HG03378 (cell line): ENCODE measurements around the gene EIPR1.
A peak's percentile ranks its signal among the peaks of the same experiment; 100 is the strongest.
"Not testable (repeated sequence)": the region's sequence is repeated elsewhere in the genome, so short reads cannot be mapped to it uniquely, and the experiment has no call there.

ENCODE experiments used
- ATAC-seq: cut with Tn5 transposase; IDR thresholded peaks from one replicate; pipeline ENCODE4 v1.9.1; 2021; ENCODE audit warnings: mild to moderate bottlenecking, moderate library complexity; ENCODE audit not compliant: unreplicated experiment

Gene EIPR1

DNA sequence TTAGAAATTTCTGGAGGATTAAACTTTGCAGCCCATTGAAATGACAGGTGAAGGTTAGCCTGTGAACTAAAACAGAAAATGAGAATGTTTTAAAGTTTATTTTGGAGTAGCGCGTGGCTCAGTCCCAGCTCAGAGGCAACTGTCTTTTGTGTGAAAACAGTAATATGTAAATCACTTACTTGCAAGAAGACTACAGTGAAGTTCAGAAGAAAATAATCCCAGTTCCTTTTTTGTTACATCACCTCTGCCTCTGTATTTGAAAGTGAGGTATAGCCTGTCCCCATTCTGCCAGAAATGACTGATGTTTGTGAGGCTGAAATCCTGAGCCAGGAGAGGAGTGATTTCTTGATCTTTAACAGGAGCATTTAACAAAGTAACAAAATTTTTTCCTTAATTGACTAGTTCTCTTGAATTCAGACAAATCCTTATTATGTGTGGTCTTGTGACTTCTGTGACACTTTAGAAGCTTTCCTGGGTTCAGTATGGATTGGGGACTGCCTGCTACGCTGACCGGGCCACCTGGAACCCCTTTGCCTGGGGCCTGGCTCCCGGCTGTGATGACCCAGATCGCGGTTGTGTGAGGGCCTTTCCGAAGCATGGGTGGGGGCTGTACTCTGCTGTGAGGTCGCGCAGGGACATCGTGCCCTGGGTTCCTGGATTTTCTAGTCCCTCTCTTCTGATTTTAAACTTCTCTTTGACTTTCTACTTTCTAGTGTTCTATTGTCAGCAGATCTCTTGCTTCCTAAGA lies 26.1 kb upstream of the EIPR1 start:
- peak; percentile 99 for ATAC-seq

- ATAC-seq = no peak
These were observed 22.2 kb upstream of the EIPR1 start for GRCh38 chr2:3399829-3400228.

DNA sequence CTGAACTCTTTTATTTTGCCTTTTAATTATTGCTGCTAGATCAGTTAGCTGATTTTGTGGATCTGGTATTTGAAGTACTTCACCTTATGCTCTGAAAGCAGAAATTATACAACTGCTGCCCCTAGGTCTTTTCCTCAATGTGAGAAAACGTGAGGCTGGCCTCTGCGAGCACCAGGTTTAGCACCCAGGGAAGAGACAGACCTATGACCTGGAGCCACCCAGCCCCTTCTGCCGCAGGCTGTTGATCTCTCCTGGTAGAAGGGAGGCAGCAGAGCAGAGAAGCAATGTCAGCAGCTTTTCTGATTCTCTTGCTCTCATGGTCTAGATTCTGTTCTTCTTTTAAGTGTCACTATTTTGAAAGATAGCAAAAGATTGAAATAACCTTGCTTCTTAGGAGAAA lies 21.8 kb upstream of the EIPR1 start:
- ATAC-seq = no peak

DNA sequence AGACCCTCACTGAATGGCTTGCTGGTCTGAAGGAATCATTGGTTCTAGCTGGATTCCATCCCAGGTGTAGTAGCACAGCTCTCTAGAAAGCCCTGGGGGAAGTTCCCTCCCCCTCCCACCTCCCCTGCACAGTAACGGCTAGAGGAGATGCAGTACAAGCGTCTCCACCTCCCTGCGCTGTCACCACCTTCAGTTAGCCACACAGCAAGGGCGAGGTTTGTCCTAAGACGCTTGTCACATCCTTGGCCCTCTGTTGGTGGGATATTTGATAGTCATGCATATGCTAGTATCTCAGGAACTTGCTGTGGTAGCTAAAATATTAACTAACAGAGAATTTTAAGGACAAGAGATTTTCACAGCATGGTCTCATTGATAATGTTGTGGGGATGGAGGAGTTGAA lies 21.2 kb upstream of the EIPR1 start:
- no peak for ATAC-seq

DNA sequence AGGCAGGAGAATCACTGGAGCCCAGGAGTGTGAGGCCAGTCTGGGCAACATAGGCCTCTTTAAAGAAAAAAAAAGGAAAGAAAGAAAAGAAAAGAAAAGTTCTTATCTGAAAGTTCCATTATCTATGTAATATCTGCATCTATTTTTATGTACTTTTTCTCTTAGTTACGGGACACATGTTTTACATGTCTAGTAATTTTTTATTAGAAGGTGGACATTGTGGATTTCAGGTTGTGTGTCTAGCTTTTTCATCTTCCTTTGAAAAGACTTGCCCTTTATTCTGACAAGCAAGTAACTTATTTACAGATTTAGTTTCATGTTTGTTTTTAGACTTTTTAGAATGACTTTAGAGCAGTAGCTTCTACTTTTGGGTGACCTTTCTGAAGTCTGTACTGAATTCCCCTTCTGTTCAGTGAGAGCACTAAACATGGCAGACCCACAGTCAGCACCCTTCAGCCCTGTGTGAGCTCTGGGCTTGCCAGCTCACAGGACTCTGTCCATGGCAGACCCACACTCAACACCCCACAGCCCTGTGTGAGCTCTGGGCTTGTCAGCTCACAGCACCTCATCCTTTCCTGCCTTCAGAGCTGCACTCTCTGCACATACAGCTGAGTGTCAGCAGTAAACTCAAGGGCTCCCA lies 19.4 kb upstream of the EIPR1 start:
- peak; percentile 57 for ATAC-seq

GRCh38 chr2:3392216-3392615 lies 14.6 kb upstream of the EIPR1 start:
- no peak for ATAC-seq

- no peak for ATAC-seq
These were observed 12.4 kb upstream of the EIPR1 start for GRCh38 chr2:3390041-3390440.

DNA sequence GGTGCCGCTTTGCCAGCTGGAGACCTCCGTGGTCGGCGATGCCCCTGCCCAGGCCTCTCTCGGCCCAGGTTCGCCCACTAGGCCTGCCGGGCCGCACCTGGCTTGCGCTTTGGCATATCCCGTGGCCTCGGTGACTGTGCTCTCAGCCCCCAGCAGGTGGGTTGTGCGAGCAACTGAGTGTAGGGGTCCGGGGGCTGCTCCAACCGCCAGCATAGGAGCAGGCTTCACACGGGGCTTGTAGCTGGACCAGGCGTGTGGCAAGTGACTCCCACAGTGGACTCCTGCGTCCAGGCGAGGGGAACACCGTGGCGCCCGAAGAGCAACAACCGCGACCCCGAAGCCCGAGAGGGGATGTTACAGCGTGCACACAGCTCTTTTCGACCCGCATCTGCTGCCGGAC lies 11.6 kb upstream of the EIPR1 start:
- no peak for ATAC-seq

- no peak for ATAC-seq
These were observed 10.8 kb upstream of the EIPR1 start for GRCh38 chr2:3388412-3388738.

GRCh38 chr2:3387644-3388411 lies 10.2 kb upstream of the EIPR1 start:
- no peak for ATAC-seq

DNA sequence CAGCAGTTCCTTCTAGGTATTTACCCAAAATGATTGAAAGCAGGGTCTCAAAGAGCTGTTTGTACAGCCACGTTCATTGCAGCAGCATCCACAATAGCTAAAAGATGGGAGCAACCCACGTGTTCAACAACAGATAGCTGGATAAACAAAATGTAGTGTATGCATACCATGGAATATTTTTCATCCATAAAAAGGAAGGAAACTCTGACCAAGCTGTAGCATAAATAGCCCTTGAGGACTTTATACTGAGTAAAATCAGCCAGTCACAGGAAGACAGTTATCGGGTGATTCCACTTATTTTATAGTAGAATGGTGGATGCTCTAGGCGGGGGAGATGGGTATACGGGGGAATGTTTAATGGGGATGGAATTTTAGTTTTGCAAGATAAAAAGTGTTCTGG lies 9.4 kb upstream of the EIPR1 start:
- ATAC-seq = no peak

GRCh38 chr2:3386448-3386958 lies 8.9 kb upstream of the EIPR1 start:
- no peak for ATAC-seq

- peak; percentile 68 for ATAC-seq
These were observed 2.3 kb upstream of the EIPR1 start, which contains the start of gene TRAPPC12 for GRCh38 chr2:3379647-3380534. Gene TRAPPC12 (plus strand): TSS chr2:3379694. CDS start chr2:3387624, 7,930 bp downstream.

DNA sequence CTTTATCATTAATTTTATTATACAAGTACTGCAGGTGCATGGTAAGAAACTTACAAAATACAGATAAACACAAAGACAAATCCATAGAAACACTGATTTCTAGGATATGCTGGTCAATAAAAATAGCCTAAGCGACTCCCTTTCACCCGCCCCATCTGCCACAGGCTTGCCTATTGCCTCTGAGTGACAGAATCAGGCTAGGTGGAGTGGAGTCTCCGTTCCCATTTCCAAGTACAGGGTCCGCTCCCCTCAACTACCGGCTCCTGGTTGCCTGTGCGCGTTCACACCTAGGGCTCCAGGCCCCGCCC lies 1.7 kb upstream of the EIPR1 start:
- ATAC-seq = no peak

- peak; percentile 13 for ATAC-seq
These were observed 373 bp downstream of the EIPR1 start for GRCh38 chr2:3377279-3377611.

DNA sequence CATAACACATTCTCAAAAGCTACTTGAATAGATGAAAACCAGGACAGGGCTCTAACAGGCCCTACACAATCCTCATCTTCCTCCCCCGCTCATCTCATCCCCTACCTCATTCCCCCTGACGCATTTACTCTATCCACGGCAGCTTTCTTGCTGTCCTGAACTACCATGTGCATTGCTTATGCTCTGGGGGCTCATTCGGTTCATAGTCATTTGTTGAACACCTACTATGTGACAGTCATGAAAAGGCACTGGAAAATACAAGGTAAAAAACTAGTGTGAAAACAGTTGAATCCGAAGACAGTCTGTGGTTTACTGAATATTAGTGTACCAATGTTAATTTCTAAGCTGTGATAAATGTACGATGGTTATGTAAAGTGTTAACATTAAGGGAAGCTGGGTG lies 797 bp downstream of the EIPR1 start:
- no peak for ATAC-seq

DNA sequence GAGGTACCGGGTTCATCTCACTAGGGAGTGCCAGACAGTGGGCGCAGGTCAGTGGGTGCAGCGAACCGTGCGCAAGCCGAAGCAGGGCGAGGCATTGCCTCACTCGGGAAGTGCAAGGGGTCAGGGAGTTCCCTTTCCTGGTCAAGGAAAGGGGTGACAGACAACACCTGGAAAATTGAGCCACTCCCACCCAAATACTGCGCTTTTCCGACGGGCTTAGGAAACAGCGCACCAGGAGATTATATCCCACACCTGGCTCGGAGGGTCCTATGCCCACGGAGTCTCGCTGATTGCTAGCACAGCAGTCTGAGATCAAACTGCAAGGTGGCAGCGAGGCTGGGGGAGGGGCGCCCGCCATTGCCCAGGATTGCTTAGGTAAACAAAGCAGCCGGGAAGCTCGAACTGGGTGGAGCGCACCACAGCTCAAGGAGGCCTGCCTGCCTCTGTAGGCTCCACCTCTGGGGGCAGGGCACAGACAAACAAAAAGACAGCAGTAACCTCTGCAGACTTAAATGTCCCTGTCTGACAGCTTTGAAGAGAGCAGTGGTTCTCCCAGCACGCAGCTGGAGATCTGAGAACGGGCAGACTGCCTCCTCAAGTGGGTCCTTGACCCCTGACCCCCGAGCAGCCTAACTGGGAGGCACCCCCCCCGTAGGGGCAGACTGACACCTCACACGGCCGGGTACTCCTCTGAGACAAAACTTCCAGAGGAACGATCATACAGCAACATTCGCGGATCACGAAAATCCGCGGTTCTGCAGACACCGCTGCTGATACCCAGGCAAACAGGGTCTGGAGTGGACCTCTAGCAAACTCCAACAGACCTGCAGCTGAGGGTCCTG lies 8.1 kb downstream of the EIPR1 start:
- not testable (repeated sequence) for ATAC-seq

- no peak for ATAC-seq
These were observed 9.3 kb downstream of the EIPR1 start for GRCh38 chr2:3368261-3368722.

DNA sequence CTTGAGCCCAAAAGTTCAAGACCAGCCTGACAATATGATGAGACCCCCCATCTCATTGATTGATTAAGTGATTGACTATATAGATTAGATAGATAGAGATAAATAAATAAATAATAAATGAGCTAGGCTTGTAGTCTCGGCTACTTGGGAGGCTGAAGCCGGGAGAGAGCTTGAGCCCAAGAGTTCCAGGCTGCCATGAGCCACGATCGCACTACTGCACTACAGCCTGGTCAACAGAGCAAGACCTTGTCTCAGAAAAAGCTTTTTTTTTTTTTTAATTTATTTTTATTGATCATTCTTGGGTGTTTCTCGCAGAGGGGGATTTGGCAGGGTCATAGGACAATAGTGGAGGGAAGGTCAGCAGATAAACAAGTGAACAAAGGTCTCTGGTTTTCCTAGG lies 12.4 kb downstream of the EIPR1 start:
- ATAC-seq = no peak
